Measurements from ENCODE around the gene NPC2.
A peak's percentile ranks its signal among the peaks of the same experiment; 100 is the strongest.

The NPC2 gene

GRCh38 chr14:74501691-74502090, 8.6 kb upstream of the NPC2 start:
- DNase-seq, result no peak

DNA sequence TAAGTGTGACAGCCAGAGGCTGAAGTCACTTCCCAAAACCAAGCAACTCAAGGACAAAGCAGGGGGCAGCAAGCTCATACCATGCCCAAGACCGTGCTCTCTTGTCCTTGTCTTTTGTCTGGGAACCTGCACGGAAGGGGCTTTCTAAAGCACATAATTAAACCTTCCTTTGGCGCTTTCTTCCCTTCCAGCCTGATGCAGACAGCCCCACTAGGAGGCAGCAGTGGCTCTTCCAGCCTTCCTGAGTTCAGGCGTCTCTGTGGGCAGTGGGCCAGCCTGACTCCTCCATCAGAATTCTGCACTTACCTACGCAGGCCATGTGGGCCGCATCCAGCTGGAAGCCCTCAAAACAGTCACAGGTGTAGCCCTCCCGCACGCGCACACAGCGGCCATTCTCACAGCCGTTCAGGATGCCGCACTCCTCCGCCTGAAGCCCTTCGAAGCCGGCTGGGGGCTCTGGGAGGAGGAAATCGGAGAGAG, 8.1 kb upstream of the NPC2 start:
- DNase-seq, result peak; percentile 96

GRCh38 chr14:74500417-74501134, 7.5 kb upstream of the NPC2 start:
- DNase-seq, result no peak

- DNase-seq, result no peak
These were observed 2.3 kb upstream of the NPC2 start for GRCh38 chr14:74495356-74495755.

GRCh38 chr14:74493343-74494261, 497 bp upstream of the NPC2 start, which contains the start of gene ISCA2:
TSS of gene ISCA2 (plus strand) at chr14:74493765. CDS start at chr14:74493775, 10 bp downstream.
- DNase-seq, result peak; percentile 100

GRCh38 chr14:74491956-74492775, 939 bp downstream of the NPC2 start:
- DNase-seq, result no peak

- no peak for DNase-seq
These were observed 2.6 kb downstream of the NPC2 start for GRCh38 chr14:74490486-74490885.

GRCh38 chr14:74488786-74489397, 4.2 kb downstream of the NPC2 start:
- DNase-seq, result no peak

- DNase-seq, result no peak
These were observed 6.9 kb downstream of the NPC2 start for GRCh38 chr14:74486164-74486563.

- DNase-seq, result no peak
These were observed 9.8 kb downstream of the NPC2 start for GRCh38 chr14:74483321-74483720.

GRCh38 chr14:74482571-74482970, 10.5 kb downstream of the NPC2 start:
- DNase-seq, result no peak

- DNase-seq, result no peak
These were observed 13.1 kb downstream of the NPC2 start for GRCh38 chr14:74480046-74480445.

DNA sequence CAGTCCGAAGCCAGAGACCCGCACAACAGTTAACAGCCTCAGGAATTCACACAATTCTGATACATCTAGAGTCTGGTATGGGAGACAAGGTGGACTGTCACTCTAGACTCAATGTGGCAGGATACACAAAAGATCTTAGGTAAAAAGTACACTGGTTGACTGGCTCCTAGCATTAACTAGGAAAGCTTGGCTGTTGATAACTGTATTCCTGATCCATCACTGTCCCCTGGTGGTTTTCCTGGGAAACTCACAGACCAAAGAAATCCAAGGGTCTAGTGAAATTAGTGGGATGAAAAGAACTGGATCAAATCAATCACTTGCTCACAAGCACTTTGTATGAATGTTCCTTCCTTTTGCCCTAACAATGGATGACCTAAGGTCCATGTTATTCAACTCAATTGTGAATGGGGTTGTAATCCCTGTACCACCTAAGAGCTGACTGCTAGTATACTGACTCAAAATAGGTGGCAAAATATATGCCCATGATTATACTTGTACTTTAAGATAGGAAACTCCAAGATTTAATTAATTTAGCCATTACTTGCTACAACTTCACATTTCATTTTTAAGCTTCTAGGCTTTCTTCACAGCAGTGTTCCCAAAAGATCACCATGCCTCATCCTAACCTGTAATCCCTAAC, 14.0 kb downstream of the NPC2 start:
- DNase-seq, result peak; percentile 87

- DNase-seq, result no peak
These were observed 16.5 kb downstream of the NPC2 start for GRCh38 chr14:74476607-74477006.

DNA sequence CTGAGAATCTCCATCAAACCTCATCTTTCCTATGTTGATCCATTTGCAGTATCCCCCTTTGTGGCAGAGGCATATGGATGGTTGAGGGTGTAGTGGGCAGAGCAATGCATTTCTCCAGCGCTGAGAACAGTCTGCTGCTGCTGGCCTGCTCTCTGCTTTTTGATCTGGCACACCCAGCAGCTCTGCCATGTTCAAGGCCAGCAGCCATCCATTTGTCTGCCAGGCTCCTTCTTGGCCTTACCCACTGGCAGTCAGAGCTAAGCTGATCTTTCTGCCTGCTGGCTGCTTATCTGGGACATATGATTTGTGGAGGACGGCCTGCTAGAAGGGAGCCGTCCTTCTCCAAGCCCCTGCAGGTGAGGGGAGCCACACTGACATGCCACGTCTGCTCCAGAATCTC, 17.0 kb downstream of the NPC2 start:
- no peak for DNase-seq

GRCh38 chr14:74475678-74476077, 17.4 kb downstream of the NPC2 start:
- no peak for DNase-seq

DNA sequence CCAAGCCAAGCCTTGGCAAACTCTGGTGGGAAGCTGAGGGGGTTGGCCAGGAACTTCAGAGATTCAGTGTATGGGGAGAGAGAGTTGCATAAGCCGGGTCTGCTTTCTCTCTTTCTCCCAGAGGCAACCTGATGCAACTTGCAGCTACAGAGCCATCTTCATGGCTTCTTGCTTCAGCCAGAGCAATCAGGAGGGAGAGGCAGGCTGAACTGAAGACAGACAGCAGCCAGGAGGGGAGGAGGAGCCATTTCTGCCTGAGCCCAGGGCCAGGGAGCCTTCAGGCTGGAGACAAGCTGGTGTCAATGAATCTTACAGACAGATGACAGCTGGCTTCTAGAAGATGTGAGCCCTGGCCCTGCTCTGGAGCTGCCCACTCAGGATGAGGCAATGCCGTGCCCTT, 18.7 kb downstream of the NPC2 start:
- no peak for DNase-seq

DNA sequence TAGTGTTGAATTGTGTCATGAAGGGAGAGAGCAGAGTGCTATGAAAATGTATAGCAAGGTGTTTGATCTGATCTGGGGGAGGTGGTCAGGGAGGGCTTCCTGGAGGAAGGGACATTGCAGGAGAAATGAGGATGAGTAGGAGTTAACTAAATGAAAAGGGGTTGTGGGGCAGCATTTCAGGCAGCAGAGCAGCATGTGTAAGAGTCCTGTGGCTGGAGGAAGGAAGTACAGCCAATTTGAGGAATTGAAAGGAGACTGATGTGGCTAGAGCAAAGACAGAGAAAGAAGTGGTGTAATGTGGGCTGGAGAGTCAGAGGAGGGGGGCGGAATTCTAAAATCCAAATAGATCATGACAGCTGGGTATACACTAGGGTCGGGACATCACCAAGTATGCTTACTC, 20.5 kb downstream of the NPC2 start:
- no peak for DNase-seq

- DNase-seq, result no peak
These were observed 23.3 kb downstream of the NPC2 start for GRCh38 chr14:74469548-74470518.

- DNase-seq, result no peak
These were observed 24.6 kb downstream of the NPC2 start for GRCh38 chr14:74468513-74468912.

- no peak for DNase-seq
These were observed 27.8 kb downstream of the NPC2 start for GRCh38 chr14:74465335-74465734.

Data from NCI-H1694 (cell line).